Stomach (tissue), 9 donors: ENCODE data around the gene TAB2. TPM values are rescaled to one million over a fixed set of nuclear protein-coding genes. Genes with fewer than 3 reads are reported as not detected.

ENCODE experiments used
- DNase-seq, 2 donors: peaks; one replicate each; pipeline versions ENCODE4 v3.0.0 to v3.0.0-alpha.2; 2013 to 2019
- H3K27ac ChIP-seq, 5 donors: fragments of 200-600 bp in 4 of 5; sonication (generic) in 4 of 5; one replicate each; pipeline ENCODE4 v1.5.1; 2013 to 2019; ENCODE audit warnings: mild to moderate bottlenecking in 1 of 5, moderate library complexity in 1 of 5
- H3K27me3 ChIP-seq, 3 donors: fragments of 200-600 bp; sonication (generic); one replicate each; pipeline ENCODE4 v1.5.1; 2017 to 2019; ENCODE audit warnings: mixed run types in 1 of 3
- H3K36me3 ChIP-seq, 4 donors: fragments of 200-600 bp; sonication (generic); 1 replicate in 3 of 4; 2 replicates in 1 of 4; pipeline ENCODE4 v1.5.1; 2016 to 2019
- H3K4me1 ChIP-seq, 4 donors: fragments of 200-600 bp; sonication (generic); one replicate each; pipeline ENCODE4 v1.5.1; 2016 to 2019
- H3K4me3 ChIP-seq, 4 donors: fragments of 200-600 bp; sonication (generic) in 3 of 4; one replicate each; pipeline ENCODE4 v1.5.1; 2016 to 2019; ENCODE audit warnings: mild to moderate bottlenecking in 1 of 4
- H3K9me3 ChIP-seq, 4 donors: fragments of 200-600 bp; sonication (generic); one replicate each; pipeline ENCODE4 v1.5.1; 2016 to 2019
- CTCF ChIP-seq, 7 experiments: fragments of 450-650 bp in 4 of 7; fragments of 200-600 bp in 3 of 7; sonication (generic) in 3 of 7; IDR thresholded peaks; one replicate each; pipeline ENCODE4 v1.5.1; 2016 to 2019; ENCODE audit warnings: antibody characterized with exemption in 7 of 7, control low read depth in 2 of 7, mild to moderate bottlenecking in 1 of 7
- EP300 ChIP-seq: sonication (generic); formaldehyde crosslinking; IDR thresholded peaks from one replicate; pipeline ENCODE4 v1.6.1; 2017; ENCODE audit warnings: antibody characterized with exemption
- POLR2A ChIP-seq, 4 donors: fragments of 450-650 bp; IDR thresholded peaks; one replicate each; pipeline ENCODE4 v1.6.1; 2016; ENCODE audit warnings: antibody characterized with exemption in 4 of 4, control low read depth in 2 of 4, mild to moderate bottlenecking in 1 of 4, moderate library complexity in 1 of 4
- POLR2AphosphoS5 ChIP-seq, 3 donors: sonication (generic); formaldehyde crosslinking; IDR thresholded peaks; one replicate each; pipeline ENCODE4 v1.6.1; 2016; ENCODE audit warnings: antibody characterized with exemption in 3 of 3
- WGBS, 5 donors: extraction: QIAGEN DNeasy Blood & Tissue Kit in 3 of 5; methylation state at CpG; one replicate each; pipeline versions ENCODE4 v1.1.5 to v1.1.7; 2013 to 2018; 5-methylcytosine and 5-hydroxymethylcytosine counted together
- intact Hi-C: fragments of 100-400 bp; cut with DNase I; formaldehyde crosslinking; loops from one replicate; pipeline ENCODE4 v1.15.1; 2023; ENCODE audit warnings: low total_unique reads
- polyA plus RNA-seq, 3 donors: library from polyadenylated mRNA; stranded (reverse); fragments of 200-250 nt; gene quantifications; one replicate each; pipeline ENCODE4 v1.2.3, GENCODE V29; 2013
- total RNA-seq, 5 donors: library from RNA; depleted of rRNA; stranded (reverse); fragments of >200 nt; gene quantifications; one replicate each; pipeline versions ENCODE4 v1.1.0 to v1.2.3, GENCODE V29; 2014 to 2016
- donor health status: healthy with polysubstance abuse.
- donor health status: Bipolar disorder and iron deficiency.
- donor health status: healthy.

Gene TAB2
- total and polyA plus RNA-seq, 8 donors, result 14.1 to 119 (median 47.4) TPM

DNA sequence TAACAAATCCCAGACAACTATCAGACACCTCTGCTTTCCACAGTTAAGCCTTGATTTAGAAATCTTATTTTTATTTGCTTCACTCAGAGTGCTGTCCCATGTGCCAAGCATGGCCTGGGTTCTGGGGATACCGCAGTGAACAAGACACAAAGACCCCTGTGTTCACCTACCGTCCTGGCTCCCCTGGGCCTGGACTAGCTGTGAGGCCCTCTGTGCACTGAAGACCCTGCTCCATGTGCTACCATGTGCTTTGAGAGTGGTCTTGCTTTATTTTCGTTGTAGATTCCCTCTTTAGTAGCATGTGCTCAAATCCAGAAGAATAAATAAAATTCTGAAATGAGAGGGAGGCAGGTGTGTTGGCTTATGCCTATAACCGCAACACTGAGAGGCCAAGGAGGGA is 105.1 kb downstream of the TAB2 start:
- Histone ChIP-seq H3K4me1 (peaks cover 0 to 9% (median 7%) of the 10 kb centered on the region in 4 donors), H3K9me3 (no peaks in the 10 kb centered on the region), H3K27ac (no peak overlapping the region), H3K4me3 (no peak overlapping the region), H3K27me3 (no peaks in the 10 kb centered on the region), H3K36me3 (no peaks in the 10 kb centered on the region)
- 90 to 93% (median 91%) methylated on average over 4 of the region's 4 CpGs for WGBS, 5 donors
- intact Hi-C loops, result no loop called here
- DNase-seq, result no peak
- TF ChIP-seq POLR2A (IDR thresholded peaks at IDR 0.05), result no peak
- no peak for TF ChIP-seq EP300
- no peak for TF ChIP-seq CTCF (IDR thresholded peaks at IDR 0.05)
- no peak for TF ChIP-seq POLR2AphosphoS5 (IDR thresholded peaks at IDR 0.05)

DNA sequence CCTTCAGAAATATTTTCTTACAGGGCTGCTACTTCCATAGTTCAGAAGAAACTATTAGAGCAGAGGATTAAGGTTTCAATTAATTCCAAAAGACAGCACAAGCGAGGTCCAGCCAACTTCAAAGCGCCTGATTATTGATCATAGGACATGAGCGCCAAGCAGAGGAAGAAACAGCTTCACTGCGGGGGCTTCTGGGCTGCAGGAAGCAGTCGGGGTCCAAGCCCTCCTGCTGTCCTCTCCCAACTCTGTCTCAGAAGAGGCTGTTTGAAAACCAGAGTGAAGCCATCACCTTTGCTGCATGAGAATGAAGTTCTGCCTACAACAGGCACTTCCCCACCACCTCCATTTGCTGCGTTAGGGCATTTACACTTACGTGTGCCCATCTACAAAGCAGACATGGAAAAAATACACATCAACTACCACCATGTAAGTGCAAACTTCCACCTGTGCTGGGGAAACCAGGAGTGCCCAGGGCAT is 106.5 kb downstream of the TAB2 start:
- intact Hi-C loops, result no loop called here
- Histone ChIP-seq H3K9me3 (no peaks in the 10 kb centered on the region), H3K4me1 (peaks cover 0 to 9% (median 7%) of the 10 kb centered on the region in 4 donors), H3K4me3 (peak overlapping the region in 1 of 4 donors; percentile 2), H3K27ac (peak overlapping the region in 1 of 5 donors; percentile 5), H3K36me3 (no peaks in the 10 kb centered on the region), H3K27me3 (no peaks in the 10 kb centered on the region)
- DNase-seq, result no peak
- no peak for TF ChIP-seq POLR2AphosphoS5 (IDR thresholded peaks at IDR 0.05)
- TF ChIP-seq POLR2A (IDR thresholded peaks at IDR 0.05), result no peak
- no peak for TF ChIP-seq EP300
- WGBS, 5 donors, result 43 to 57% (median 48%) methylated on average over 7 of the region's 7 CpGs

DNA sequence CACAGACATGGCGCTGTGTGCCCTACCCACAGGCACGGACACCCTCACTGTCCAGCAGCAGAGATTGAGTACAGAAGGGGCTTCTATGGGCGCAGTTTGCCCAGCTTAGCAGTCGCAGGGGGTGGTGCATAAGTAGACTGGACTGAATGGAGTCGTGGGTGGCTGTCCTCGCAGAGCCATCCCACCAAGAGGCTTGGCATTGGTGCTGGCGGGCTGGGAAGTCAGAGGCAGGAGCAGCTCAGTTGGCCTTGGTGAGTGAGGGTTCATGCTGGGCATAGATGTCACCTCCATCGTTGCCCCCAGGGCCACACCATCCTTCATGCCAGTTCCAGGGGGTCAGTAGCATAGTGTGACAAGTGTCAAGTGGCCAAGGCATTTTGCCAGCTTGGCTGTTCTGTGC is 107.7 kb downstream of the TAB2 start:
- 79 to 97% (median 85%) methylated on average over 7 to 8 of the region's 8 CpGs for WGBS, 5 donors
- Histone ChIP-seq H3K27me3 (no peaks in the 10 kb centered on the region), H3K4me3 (no peak overlapping the region), H3K4me1 (peaks cover 0 to 9% (median 7%) of the 10 kb centered on the region in 4 donors), H3K27ac (no peak overlapping the region), H3K36me3 (no peaks in the 10 kb centered on the region), H3K9me3 (no peaks in the 10 kb centered on the region)
- intact Hi-C loops, result loop anchor here (5.0 kb wide), 1 partner anchor 343 kb away; no protein-coding TSS in a partner anchor
- DNase-seq, result no peak
- no peak for TF ChIP-seq EP300
- TF ChIP-seq CTCF (IDR thresholded peaks at IDR 0.05), result no peak
- no peak for TF ChIP-seq POLR2A (IDR thresholded peaks at IDR 0.05)
- no peak for TF ChIP-seq POLR2AphosphoS5 (IDR thresholded peaks at IDR 0.05)

DNA sequence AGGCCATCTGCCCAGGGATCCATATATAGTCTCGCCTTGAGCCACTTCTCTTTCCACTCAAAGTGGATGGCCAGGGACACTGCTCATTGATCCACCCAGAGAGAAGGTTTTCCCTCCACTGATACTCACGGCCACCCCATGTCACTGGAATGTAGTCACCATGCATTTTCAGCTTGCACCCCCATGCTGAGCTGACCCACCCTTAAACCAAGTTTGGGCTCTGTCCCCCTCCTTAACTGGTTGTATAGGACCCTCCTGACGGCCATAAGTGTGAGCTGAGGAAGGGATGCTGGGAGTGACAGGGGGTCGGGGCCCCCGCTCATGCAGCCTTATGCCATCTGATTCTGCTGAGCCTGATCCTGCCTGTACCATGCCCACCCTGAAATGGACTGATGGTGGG is 108.2 kb downstream of the TAB2 start:
- intact Hi-C loops, result loop anchor here (5.0 kb wide), 1 partner anchor 343 kb away; no protein-coding TSS in a partner anchor
- no peak for DNase-seq
- TF ChIP-seq POLR2AphosphoS5 (IDR thresholded peaks at IDR 0.05), result no peak
- no peak for TF ChIP-seq CTCF (IDR thresholded peaks at IDR 0.05)
- TF ChIP-seq POLR2A (IDR thresholded peaks at IDR 0.05), result no peak
- 93 to 99% (median 96%) methylated on average over 5 of the region's 5 CpGs for WGBS, 5 donors
- peaks cover 0 to 9% (median 7%) of the 10 kb centered on the region in 4 donors for H3K4me1 ChIP-seq
- no peaks in the 10 kb centered on the region for H3K27me3 ChIP-seq
- H3K4me3 ChIP-seq, result no peak overlapping the region
- H3K9me3 ChIP-seq, result no peaks in the 10 kb centered on the region
- no peaks in the 10 kb centered on the region for H3K36me3 ChIP-seq
- H3K27ac ChIP-seq, result no peak overlapping the region

DNA sequence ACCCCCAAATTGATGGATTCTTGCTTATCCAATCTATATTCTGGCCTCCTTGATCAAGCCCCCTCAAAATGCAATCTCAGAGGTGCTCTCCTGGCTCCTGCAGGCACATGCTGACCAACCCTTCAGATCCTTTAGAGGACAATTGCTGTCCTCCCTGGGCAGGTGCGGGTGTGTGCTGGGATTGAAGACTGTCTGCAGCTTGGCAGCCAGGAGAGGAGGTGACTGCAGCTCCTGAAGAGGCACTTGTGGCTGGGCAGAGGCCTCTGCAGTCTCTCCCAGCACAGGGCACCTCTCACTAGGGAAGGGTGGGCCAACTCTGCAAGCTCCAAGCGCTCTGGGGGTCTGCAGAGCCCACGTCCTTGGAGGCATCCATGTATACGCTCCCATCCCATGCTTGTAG is 111.1 kb downstream of the TAB2 start:
- Histone ChIP-seq H3K27me3 (no peaks in the 10 kb centered on the region), H3K9me3 (no peaks in the 10 kb centered on the region), H3K4me3 (no peak overlapping the region), H3K4me1 (peaks cover 0 to 16% (median 11%) of the 10 kb centered on the region in 4 donors), H3K36me3 (no peaks in the 10 kb centered on the region), H3K27ac (no peak overlapping the region)
- intact Hi-C loops, result loop anchor here (5.0 kb wide), 1 partner anchor 346 kb away; no protein-coding TSS in a partner anchor
- TF ChIP-seq CTCF (IDR thresholded peaks at IDR 0.05), result no peak
- no peak for TF ChIP-seq POLR2A (IDR thresholded peaks at IDR 0.05)
- no peak for TF ChIP-seq EP300
- TF ChIP-seq POLR2AphosphoS5 (IDR thresholded peaks at IDR 0.05), result no peak
- no peak for DNase-seq
- WGBS, 5 donors, result 91 to 96% (median 93%) methylated on average over 3 to 4 of the region's 4 CpGs
